ENCODE data around the gene HIBADH. TPM values are rescaled to one million over a fixed set of nuclear protein-coding genes. Genes with fewer than 3 reads are reported as not detected.
"Not testable (repeated sequence)": the region's sequence is repeated elsewhere in the genome, so short reads cannot be mapped to it uniquely, and the experiment has no call there.

The HIBADH gene
- total RNA-seq, 1 donor from 2014 or later, result 15.4 TPM

DNA sequence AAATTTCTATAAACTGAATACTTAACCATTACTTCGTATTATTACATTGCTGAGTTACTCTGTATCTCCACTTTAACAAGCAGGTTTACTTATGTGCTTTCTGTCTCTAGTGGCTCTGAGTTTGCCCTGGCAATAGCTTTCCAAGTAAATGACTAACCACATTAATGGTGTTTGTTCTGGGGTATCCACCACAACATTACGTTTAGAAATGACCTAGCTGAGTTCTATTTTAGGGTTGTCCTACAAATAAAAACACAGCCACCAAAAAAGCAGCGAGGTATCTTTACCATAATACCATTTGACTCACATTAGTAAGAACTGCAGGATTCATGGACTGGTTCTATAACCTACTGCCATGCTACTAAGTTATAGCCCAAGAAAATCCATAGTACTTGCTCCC, 83.1 kb downstream of the HIBADH start:
- no peak for DNase-seq (ENCODE audit: low spot score)
- no peaks in the 10 kb centered on the region for H3K9me3 Mint-ChIP-seq (ENCODE audit: unreplicated experiment)
- H3K4me1 Mint-ChIP-seq (ENCODE audit: unreplicated experiment), result peaks cover 14% of the 10 kb centered on the region
- peaks cover 4% of the 10 kb centered on the region for H3K27me3 Mint-ChIP-seq (ENCODE audit: unreplicated experiment)
- TF ChIP-seq, protein P1, sequence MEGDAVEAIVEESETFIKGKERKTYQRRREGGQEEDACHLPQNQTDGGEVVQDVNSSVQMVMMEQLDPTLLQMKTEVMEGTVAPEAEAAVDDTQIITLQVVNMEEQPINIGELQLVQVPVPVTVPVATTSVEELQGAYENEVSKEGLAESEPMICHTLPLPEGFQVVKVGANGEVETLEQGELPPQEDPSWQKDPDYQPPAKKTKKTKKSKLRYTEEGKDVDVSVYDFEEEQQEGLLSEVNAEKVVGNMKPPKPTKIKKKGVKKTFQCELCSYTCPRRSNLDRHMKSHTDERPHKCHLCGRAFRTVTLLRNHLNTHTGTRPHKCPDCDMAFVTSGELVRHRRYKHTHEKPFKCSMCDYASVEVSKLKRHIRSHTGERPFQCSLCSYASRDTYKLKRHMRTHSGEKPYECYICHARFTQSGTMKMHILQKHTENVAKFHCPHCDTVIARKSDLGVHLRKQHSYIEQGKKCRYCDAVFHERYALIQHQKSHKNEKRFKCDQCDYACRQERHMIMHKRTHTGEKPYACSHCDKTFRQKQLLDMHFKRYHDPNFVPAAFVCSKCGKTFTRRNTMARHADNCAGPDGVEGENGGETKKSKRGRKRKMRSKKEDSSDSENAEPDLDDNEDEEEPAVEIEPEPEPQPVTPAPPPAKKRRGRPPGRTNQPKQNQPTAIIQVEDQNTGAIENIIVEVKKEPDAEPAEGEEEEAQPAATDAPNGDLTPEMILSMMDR (IDR thresholded peaks at IDR 0.05; ENCODE audit: unreplicated experiment), result no peak
- H3K4me3 Mint-ChIP-seq (ENCODE audit: unreplicated experiment), result no peak overlapping the region
- no peaks in the 10 kb centered on the region for H3K36me3 Mint-ChIP-seq (ENCODE audit: low read depth, unreplicated experiment)
- no peak overlapping the region for H3K27ac Mint-ChIP-seq (ENCODE audit: unreplicated experiment)

DNA sequence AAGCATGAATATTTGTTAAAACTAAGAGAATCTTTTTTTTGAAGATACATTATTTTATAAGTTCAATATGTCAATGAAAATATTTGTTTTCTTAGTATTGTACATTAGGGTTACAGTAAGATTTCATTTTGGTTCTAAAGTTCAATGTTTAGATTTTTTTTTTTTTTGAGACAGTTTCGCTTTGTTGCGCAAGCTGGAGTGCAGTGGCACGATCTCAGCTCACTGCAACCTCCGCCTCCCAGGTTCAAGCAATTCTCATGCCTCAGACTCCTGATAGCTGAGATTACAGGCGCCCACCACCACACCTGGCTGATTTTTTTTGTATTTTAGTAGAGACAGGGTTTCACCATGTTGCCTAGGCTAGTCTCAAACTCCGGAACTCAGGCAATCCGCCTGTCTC, 84.5 kb downstream of the HIBADH start:
- H3K4me1 Mint-ChIP-seq (ENCODE audit: unreplicated experiment), result peaks cover 14% of the 10 kb centered on the region
- not testable (repeated sequence) for H3K4me3 Mint-ChIP-seq (ENCODE audit: unreplicated experiment); H3K27me3 Mint-ChIP-seq (ENCODE audit: unreplicated experiment); H3K36me3 Mint-ChIP-seq (ENCODE audit: low read depth, unreplicated experiment); H3K27ac Mint-ChIP-seq (ENCODE audit: unreplicated experiment); DNase-seq (ENCODE audit: low spot score); H3K9me3 Mint-ChIP-seq (ENCODE audit: unreplicated experiment)

DNA sequence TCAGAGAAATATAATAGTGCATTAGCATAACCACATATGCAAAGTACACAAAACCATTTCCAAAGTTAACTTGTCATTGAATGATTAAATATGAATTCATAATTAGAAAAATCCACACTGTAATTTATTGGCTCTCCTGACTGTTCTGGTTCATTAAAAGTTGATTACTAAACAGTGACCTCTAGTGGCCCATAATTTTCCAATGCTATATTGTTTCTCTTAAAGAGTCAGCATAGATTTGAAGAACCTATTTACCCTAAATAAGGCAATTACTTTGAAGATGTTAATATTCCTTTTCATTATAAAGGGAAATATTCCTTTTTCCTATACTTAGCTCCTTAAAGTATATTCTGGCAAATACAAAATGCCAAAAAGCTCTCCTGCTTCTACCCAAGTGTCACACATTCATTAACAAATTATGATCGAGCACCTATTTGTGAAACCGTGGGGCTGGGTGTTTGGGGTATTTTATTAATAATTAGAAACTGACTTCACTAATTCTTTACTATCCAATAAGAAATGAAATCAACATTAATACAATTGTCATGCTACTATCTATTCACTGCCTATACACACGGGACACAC, 86.2 kb downstream of the HIBADH start:
- TF ChIP-seq, protein P1 (IDR thresholded peaks at IDR 0.05; ENCODE audit: unreplicated experiment), result peak; percentile 78
- peak; percentile 13 for DNase-seq (ENCODE audit: low spot score)
- Mint-ChIP-seq H3K27me3 (ENCODE audit: unreplicated experiment) (peaks cover 4% of the 10 kb centered on the region), H3K4me3 (ENCODE audit: unreplicated experiment) (no peak overlapping the region), H3K36me3 (ENCODE audit: low read depth, unreplicated experiment) (no peaks in the 10 kb centered on the region), H3K27ac (ENCODE audit: unreplicated experiment) (no peak overlapping the region), H3K4me1 (ENCODE audit: unreplicated experiment) (peaks cover 14% of the 10 kb centered on the region), H3K9me3 (ENCODE audit: unreplicated experiment) (no peaks in the 10 kb centered on the region)

DNA sequence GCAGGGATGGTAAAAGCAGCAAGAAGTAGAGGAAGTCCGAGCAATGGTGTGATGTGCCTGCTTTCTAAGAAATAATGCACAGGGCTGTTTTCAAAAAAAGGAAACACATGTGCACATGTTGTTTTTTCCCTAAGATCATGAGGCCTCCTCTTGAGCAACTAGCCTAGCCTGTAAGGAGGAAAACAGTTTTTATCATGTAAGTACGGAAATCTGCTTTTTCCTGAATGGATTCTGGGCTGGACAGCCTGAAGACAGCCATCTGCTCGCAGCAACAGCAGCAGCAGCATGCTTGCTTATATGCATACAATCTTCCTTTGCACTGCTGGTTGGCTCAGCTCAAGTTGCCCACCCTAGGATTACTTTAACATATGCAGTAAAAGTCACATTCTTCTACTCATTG, 87.1 kb downstream of the HIBADH start:
- H3K4me3 Mint-ChIP-seq (ENCODE audit: unreplicated experiment), result no peak overlapping the region
- H3K27me3 Mint-ChIP-seq (ENCODE audit: unreplicated experiment), result no peaks in the 10 kb centered on the region

DNA sequence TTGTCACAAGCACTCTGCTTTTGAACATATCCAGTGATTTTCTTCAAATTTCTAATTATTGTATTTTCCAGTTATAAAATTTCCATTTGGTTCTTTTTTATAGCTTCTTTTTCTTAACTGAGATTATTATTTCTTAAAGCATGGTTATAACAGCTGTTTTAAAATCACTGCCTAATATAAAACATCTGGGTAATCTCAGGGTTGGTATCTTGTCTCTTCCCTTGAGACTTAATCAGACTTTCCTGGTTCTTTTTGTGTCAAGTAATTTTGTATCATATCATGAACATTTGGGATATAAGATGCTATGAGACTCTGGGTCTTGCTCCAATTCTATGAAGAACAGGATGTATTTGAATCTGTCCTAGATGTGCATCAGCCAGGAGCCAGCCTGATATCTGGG, 93.6 kb downstream of the HIBADH start:
- Mint-ChIP-seq H3K27ac (ENCODE audit: unreplicated experiment) (no peak overlapping the region), H3K9me3 (ENCODE audit: unreplicated experiment) (no peaks in the 10 kb centered on the region), H3K4me1 (ENCODE audit: unreplicated experiment) (peaks cover 12% of the 10 kb centered on the region), H3K27me3 (ENCODE audit: unreplicated experiment) (no peaks in the 10 kb centered on the region), H3K36me3 (ENCODE audit: low read depth, unreplicated experiment) (peaks cover 3% of the 10 kb centered on the region), H3K4me3 (ENCODE audit: unreplicated experiment) (no peak overlapping the region)
- no peak for DNase-seq (ENCODE audit: low spot score)
- TF ChIP-seq, protein P1 (IDR thresholded peaks at IDR 0.05; ENCODE audit: unreplicated experiment), result no peak

More for the DNA sequence above, 87.1 kb downstream of the HIBADH start:
- Mint-ChIP-seq H3K27ac (ENCODE audit: unreplicated experiment) (no peak overlapping the region), H3K9me3 (ENCODE audit: unreplicated experiment) (no peaks in the 10 kb centered on the region), H3K4me1 (ENCODE audit: unreplicated experiment) (peaks cover 9% of the 10 kb centered on the region), H3K36me3 (ENCODE audit: low read depth, unreplicated experiment) (no peaks in the 10 kb centered on the region)
- no peak for DNase-seq (ENCODE audit: low spot score)
- TF ChIP-seq, protein P1 (IDR thresholded peaks at IDR 0.05; ENCODE audit: unreplicated experiment), result no peak

All from endothelial cell (in vitro differentiated cells).